Measurements from ENCODE around the gene C5AR1. TPM values are rescaled to one million over a fixed set of nuclear protein-coding genes. Genes with fewer than 3 reads are reported as not detected.

The C5AR1 gene
- total and polyA plus RNA-seq, 9 of the 15 experiments (the other 6 are each of a cell fraction or from before 2014, with no cell fraction given), result 0.06 to 1.6 (median 0.28) TPM; not detected in 3

DNA sequence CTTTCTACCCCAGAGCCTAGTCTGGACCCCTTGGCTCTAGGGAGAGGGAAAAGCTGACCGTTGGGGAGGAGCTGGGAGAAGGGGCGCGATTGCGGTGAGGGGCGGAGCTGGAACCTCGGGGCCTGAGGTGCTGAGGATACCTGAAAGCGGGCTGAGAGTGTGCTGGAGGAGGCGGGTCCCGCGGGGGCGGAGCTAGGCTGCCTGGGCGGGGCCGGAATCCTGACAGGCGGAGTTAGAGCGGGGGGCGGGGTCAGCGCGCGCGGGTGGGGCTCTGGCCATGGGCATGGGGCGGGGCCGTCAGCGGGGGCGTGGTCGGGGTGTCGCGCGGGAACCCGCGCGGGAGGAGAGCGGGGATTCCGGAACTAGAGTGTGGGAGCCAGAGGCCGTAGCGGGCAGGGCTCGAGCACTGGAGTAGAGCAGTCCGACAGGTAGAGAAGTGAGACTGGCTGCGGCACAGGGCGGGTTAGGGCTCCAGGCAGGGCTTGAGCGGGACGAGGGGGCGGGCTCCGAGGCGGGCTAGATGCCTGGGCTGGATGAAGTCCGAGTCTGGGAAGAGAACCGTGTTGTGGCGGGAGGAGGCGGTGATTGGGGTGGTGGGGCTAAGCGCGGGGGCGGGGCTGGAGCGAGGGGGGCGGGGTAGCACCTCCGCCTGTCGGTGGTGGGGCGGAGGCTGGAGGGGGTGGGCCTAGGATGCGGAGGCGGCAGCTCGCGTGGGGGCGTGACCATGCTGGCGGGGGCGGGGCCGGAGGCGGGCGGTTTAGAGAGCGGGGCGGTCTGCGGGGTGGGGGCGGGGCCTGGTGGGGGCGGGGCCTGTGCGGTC lies 35.4 kb upstream of the C5AR1 start, which contains the start of gene INAFM1 (continued):
- TF ChIP-seq, protein P1, sequence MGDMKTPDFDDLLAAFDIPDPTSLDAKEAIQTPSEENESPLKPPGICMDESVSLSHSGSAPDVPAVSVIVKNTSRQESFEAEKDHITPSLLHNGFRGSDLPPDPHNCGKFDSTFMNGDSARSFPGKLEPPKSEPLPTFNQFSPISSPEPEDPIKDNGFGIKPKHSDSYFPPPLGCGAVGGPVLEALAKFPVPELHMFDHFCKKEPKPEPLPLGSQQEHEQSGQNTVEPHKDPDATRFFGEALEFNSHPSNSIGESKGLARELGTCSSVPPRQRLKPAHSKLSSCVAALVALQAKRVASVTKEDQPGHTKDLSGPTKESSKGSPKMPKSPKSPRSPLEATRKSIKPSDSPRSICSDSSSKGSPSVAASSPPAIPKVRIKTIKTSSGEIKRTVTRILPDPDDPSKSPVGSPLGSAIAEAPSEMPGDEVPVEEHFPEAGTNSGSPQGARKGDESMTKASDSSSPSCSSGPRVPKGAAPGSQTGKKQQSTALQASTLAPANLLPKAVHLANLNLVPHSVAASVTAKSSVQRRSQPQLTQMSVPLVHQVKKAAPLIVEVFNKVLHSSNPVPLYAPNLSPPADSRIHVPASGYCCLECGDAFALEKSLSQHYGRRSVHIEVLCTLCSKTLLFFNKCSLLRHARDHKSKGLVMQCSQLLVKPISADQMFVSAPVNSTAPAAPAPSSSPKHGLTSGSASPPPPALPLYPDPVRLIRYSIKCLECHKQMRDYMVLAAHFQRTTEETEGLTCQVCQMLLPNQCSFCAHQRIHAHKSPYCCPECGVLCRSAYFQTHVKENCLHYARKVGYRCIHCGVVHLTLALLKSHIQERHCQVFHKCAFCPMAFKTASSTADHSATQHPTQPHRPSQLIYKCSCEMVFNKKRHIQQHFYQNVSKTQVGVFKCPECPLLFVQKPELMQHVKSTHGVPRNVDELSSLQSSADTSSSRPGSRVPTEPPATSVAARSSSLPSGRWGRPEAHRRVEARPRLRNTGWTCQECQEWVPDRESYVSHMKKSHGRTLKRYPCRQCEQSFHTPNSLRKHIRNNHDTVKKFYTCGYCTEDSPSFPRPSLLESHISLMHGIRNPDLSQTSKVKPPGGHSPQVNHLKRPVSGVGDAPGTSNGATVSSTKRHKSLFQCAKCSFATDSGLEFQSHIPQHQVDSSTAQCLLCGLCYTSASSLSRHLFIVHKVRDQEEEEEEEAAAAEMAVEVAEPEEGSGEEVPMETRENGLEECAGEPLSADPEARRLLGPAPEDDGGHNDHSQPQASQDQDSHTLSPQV (IDR thresholded peaks at IDR 0.05), result no peak
- no peak for TF ChIP-seq SNRNP70 (optimal IDR thresholded peaks at IDR 0.05; ENCODE audit: low read depth, low read length)
- TF ChIP-seq KLF10 (CRISPR knock-in tag; IDR thresholded peaks at IDR 0.05), result no peak
- TF ChIP-seq, protein P2, sequence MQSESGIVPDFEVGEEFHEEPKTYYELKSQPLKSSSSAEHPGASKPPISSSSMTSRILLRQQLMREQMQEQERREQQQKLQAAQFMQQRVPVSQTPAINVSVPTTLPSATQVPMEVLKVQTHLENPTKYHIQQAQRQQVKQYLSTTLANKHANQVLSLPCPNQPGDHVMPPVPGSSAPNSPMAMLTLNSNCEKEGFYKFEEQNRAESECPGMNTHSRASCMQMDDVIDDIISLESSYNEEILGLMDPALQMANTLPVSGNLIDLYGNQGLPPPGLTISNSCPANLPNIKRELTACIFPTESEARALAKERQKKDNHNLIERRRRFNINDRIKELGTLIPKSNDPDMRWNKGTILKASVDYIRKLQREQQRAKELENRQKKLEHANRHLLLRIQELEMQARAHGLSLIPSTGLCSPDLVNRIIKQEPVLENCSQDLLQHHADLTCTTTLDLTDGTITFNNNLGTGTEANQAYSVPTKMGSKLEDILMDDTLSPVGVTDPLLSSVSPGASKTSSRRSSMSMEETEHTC (IDR thresholded peaks at IDR 0.05), result no peak
- no peak for TF ChIP-seq MCM2 (IDR thresholded peaks at IDR 0.05; ENCODE audit: low read depth)
- no peak for TF ChIP-seq ZNF589 (CRISPR knock-in tag; IDR thresholded peaks at IDR 0.05; ENCODE audit: low read depth)
- TF ChIP-seq NCOA4 (IDR thresholded peaks at IDR 0.05; ENCODE audit: partially characterized antibody), result no peak
- TF ChIP-seq, protein P3, sequence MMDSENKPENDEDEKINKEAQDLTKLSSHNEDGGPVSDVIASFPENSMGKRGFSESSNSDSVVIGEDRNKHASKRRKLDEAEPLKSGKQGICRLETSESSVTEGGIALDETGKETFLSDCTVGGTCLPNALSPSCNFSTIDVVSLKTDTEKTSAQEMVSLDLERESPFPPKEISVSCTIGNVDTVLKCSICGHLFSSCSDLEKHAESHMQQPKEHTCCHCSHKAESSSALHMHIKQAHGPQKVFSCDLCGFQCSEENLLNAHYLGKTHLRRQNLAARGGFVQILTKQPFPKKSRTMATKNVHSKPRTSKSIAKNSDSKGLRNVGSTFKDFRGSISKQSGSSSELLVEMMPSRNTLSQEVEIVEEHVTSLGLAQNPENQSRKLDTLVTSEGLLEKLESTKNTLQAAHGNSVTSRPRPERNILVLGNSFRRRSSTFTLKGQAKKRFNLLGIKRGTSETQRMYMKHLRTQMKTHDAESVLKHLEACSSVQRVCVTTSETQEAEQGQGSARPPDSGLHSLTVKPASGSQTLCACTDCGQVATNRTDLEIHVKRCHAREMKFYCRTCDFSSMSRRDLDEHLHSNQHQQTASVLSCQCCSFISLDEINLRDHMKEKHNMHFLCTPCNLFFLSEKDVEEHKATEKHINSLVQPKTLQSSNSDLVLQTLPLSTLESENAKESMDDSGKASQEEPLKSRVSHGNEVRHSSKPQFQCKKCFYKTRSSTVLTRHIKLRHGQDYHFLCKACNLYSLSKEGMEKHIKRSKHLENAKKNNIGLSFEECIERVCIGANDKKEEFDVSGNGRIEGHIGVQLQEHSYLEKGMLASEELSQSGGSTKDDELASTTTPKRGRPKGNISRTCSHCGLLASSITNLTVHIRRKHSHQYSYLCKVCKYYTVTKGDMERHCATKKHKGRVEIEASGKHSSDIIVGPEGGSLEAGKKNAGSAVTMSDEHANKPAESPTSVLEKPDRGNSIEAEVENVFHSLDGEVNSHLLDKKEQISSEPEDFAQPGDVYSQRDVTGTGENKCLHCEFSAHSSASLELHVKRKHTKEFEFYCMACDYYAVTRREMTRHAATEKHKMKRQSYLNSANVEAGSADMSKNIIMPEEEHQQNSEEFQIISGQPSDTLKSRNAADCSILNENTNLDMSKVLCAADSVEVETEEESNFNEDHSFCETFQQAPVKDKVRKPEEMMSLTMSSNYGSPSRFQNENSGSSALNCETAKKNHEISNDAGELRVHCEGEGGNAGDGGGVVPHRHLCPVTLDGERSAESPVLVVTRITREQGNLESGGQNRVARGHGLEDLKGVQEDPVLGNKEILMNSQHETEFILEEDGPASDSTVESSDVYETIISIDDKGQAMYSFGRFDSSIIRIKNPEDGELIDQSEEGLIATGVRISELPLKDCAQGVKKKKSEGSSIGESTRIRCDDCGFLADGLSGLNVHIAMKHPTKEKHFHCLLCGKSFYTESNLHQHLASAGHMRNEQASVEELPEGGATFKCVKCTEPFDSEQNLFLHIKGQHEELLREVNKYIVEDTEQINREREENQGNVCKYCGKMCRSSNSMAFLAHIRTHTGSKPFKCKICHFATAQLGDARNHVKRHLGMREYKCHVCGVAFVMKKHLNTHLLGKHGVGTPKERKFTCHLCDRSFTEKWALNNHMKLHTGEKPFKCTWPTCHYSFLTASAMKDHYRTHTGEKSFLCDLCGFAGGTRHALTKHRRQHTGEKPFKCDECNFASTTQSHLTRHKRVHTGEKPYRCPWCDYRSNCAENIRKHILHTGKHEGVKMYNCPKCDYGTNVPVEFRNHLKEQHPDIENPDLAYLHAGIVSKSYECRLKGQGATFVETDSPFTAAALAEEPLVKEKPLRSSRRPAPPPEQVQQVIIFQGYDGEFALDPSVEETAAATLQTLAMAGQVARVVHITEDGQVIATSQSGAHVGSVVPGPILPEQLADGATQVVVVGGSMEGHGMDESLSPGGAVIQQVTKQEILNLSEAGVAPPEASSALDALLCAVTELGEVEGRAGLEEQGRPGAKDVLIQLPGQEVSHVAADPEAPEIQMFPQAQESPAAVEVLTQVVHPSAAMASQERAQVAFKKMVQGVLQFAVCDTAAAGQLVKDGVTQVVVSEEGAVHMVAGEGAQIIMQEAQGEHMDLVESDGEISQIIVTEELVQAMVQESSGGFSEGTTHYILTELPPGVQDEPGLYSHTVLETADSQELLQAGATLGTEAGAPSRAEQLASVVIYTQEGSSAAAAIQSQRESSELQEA (IDR thresholded peaks at IDR 0.05; ENCODE audit: low read depth), result no peak
- TF ChIP-seq, protein P4, sequence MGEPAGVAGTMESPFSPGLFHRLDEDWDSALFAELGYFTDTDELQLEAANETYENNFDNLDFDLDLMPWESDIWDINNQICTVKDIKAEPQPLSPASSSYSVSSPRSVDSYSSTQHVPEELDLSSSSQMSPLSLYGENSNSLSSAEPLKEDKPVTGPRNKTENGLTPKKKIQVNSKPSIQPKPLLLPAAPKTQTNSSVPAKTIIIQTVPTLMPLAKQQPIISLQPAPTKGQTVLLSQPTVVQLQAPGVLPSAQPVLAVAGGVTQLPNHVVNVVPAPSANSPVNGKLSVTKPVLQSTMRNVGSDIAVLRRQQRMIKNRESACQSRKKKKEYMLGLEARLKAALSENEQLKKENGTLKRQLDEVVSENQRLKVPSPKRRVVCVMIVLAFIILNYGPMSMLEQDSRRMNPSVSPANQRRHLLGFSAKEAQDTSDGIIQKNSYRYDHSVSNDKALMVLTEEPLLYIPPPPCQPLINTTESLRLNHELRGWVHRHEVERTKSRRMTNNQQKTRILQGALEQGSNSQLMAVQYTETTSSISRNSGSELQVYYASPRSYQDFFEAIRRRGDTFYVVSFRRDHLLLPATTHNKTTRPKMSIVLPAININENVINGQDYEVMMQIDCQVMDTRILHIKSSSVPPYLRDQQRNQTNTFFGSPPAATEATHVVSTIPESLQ (CRISPR knock-in tag; IDR thresholded peaks at IDR 0.05), result no peak
- no peak for TF ChIP-seq BDP1 (IDR thresholded peaks at IDR 0.05; ENCODE audit: insufficient read depth, insufficient read length)
- TF ChIP-seq ZNF699 (CRISPR knock-in tag; IDR thresholded peaks at IDR 0.05; ENCODE audit: insufficient replicate concordance), result no peak

Data from K562 (cell line).